GM12873 (cell line): ENCODE measurements around the gene TCF21.

Experiments used
- CTCF ChIP-seq: IDR thresholded peaks from 2 replicates; pipeline ENCODE4 v1.5.1; 2012; ENCODE audit warnings: low read depth, mild to moderate bottlenecking, moderate library complexity, low read length, control low read depth; ENCODE audit not compliant: insufficient read depth; ENCODE audit errors: missing control alignments

The TCF21 gene

GRCh38 chr6:133877116-133877515 is 11.8 kb upstream of the TCF21 start:
- TF ChIP-seq CTCF = no peak

- no peak for TF ChIP-seq CTCF
Measured at GRCh38 chr6:133880006-133880405, 8.9 kb upstream of the TCF21 start.

GRCh38 chr6:133880896-133881295 is 8.0 kb upstream of the TCF21 start:
- TF ChIP-seq CTCF = no peak

DNA sequence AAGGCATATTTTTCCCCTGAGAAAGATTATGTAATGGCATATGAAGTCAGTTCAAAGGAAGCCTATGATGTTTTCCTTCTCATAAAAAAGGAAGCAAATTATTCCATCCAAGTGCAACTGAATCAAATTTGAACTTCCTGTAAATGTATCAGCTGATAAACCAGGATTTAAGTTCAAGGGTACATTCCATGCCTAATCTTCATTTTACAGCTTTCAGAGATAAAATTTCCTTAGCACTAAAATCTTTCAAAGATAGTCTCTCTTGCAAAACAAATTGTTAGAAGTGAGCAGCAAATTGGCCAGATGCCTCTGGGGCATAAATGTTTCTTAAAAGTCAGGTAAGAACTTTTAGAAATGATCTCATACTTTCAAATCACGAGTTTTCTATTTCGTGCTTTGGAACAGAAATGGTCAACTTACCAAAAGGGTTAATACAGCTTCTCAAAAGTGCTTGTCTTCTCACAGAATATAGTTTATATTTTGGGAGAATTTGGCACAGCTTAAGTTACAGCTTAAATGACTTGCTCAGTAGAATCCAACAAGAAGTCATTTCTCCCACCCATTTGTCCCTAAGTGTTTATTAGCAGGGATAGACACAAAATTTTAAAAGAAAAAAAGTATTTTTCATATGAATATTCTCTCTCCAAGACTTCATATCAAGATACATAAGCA is 2.7 kb upstream of the TCF21 start:
- no peak for TF ChIP-seq CTCF

- no peak for TF ChIP-seq CTCF
Measured at GRCh38 chr6:133887156-133887879, 1.6 kb upstream of the TCF21 start.

DNA sequence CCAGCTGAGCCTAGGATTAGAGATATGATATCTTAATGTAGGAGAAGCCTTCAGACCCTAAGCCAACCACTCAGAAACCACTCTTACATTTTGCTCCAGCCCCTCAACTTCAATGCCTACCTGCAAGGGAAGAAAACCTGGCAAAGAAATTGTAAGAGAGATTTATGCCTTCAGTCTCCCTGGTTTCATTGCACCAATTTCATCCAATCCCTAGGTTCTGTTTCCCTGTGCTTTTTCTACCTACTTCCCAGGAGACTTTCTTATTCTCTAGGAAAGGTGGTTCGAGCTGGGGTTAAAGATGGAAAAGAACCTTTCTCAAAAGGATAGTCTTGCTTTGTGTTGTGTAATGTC is 1.1 kb upstream of the TCF21 start:
- TF ChIP-seq CTCF = no peak

DNA sequence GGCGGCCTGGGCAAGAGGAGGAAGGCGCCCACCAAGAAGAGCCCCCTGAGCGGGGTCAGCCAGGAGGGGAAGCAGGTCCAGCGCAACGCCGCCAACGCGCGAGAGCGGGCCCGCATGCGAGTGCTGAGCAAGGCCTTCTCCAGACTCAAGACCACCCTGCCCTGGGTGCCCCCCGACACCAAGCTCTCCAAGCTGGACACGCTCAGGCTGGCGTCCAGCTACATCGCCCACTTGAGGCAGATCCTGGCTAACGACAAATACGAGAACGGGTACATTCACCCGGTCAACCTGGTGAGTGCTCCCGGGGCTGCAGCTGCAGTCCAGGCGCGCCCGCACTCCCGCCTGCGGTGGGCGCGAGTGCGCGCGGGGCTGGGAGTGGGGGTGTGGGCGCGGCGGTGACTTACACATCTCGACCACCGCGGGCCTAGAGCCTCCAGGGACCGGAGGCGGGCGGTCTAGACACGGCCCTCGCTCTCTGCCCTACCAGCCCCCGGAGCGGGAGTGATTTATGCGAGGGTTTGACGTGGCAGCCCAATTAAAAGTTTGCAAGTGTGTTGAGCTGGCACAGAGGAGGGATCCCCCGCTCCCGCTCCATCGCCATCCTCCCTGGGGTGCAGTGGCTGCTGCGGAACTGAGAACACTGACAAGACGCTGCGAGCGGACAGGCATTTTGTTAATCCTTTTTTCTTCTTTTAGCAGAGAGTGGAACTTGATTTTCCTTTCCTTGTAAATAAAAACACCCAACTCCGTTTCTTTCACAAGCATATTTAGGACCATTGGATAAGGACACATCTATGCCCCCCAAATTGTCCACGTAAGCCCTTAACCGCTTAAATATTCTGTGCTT is 867 bp downstream of the TCF21 start:
- no peak for TF ChIP-seq CTCF
